ENCODE data around the gene C1QTNF1.
"Not testable (repeated sequence)": the region's sequence is repeated elsewhere in the genome, so short reads cannot be mapped to it uniquely, and the experiment has no call there.

The C1QTNF1 gene

DNA sequence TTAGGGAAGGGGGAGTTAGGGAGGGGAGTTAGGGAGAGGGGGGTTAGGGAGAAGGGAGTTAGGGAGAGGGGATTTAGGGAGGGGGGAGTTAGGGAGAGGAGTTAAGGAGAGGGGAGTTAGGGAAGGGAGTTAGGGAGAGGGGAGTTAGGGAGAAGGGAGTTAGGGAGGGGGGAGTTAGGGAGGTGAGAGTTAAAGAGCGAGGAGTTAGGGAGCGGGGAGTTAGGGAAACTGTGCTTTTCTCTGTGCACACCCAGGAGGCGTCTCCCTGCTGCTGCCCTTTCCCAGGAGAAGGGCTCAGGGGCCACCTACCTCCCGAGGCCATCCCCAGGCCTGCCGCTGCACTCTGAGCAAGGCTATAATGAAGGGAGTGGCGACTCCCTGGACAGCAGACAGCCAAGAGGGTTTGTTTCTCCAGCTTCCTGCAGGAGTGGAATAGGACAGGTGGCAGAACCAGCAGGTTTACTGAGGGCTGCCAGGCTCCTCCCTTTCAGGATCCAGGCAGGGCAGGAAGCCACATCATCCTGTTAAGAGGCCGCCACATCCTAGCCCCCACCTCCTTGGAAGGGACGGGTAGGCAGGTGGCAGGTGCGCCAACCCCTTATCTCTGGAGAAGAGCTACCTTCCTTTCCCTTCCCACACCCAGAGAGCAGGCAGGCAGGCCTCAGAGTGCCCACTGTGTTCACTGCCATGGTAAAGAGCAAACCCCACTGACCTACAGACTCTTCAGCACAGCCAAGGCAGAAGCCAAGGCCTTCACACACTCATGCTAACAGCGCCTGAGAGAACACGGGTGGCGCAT, 18.7 kb upstream of the C1QTNF1 start:
- no peak for DNase-seq (ENCODE audit: low spot score)

DNA sequence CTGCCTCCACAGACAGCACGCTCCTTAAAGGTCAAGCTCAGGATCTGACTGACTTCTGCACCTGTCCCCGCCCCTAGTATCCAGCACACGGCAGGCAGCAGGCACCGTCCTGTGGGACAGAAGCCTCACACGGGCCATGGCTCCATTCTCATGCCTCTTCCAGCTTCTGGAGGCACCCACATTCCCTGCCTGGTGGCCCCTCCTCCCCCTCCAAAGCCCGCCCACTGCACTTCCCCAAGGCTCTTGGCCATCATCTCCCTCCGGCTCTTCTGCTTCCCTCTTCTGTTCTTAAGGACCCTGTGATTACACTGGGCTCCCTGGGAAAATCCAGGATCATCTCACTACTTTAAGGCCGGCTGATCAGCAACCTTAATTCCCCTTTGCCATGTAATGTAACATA, 17.9 kb upstream of the C1QTNF1 start:
- DNase-seq (ENCODE audit: low spot score): no peak

DNA sequence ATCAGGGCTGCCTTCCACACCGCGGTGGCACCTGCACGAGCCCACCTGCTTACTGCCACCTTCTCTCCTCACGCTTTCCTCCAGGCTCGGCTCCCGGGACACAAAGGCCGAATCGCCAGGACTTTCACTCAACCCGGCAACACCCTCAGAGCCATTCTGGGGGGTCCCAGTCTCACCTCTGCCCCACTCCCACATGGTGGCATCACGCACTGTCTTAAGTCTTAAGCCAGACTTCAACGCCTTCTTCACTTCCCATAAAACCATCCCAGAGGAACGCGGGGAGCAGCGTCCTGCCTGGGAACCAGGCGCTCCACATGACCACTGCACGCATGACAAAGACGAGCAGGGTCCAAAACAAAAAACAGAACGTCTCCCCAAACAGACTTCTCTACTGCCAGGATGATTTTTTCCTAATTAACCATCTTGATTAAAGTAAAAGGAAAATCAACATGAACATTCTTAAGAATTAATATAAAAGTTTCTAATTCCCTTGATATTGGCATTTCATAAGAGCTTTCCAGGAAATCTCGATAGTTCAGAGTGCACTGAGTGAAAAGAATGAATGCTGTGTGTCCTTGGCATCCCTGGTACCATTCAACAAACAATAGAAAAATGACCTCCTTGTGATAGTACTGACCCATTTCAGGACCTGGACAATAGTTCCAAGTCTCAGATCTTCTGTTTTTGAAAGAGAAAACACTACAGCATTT, 17.0 kb upstream of the C1QTNF1 start:
- no peak for DNase-seq (ENCODE audit: low spot score)

DNA sequence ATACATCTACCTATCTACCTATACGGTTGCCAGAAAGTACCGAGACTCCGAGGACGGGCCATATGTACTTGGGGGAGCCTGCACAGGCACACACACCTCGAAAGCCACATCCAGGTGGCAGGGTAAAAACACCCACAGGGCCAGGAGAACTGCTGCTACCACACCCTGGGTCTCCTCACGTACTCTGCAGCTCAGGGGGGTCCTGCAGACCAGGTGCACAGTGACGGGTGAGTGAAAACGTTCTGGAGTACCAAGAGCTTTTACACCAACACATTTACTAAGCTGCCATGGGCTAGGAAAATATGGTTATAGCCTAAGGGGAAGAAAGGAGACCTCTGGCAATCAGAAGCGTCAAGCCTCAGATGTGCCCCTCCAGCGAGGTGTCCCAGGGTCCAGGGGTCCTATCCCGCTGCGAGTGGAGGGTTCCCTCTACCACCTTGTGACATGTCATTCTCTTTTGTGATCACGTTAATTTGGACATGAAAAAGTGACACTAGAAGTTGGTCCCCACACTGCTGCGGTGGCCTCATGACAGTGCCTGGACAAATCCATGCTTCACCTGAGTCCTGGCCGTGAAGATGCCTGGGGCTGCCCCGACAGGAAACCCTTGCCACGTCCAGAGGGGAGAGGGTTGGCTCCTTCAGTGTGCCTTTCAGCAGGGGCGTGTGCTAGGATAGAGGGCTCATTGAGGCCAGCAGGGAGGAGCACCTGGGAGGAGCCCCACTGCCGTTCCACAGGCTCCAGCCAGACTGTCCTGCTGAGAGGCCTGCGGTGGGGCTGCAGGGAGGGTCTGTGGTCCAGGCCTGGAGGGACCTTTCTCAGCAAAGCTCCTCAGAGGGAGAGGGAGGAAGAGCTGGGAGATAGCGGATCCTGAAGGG, 16.2 kb upstream of the C1QTNF1 start:
- DNase-seq (ENCODE audit: low spot score): no peak

DNA sequence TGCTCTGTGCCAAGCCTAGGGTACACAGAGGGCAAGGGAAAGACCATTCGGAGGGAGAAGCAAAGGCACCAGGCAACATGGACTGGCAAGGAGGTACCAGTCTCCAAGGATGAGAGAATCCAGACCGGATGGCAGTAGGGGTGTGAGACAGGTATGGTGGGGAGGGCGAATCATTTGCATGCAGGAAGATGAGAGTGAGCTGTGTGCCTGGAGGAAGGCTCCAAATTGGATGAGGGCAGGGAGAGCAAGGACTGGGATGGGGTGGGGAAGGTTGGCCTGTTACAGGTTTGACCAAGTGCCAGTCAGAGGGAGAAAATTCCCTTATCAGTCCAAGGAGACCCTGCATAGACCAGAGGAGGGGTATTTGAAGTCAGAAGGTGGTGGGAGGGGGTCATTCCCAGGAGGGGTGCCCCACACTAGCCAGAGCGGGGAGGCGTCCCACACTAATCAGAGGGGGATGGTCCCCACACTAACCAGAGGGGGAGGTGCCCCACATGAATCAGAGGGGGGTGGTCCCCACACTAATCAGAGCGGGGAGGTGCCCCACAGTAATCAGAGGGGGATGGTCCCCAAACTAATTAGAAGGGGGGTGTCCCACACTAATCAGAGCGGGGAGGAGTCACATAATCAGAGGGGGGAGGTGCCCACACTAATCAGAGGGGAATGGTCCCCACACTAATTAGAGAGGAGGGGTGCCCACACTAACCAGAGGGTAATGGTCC, 15.1 kb upstream of the C1QTNF1 start:
- DNase-seq (ENCODE audit: low spot score): no peak

DNA sequence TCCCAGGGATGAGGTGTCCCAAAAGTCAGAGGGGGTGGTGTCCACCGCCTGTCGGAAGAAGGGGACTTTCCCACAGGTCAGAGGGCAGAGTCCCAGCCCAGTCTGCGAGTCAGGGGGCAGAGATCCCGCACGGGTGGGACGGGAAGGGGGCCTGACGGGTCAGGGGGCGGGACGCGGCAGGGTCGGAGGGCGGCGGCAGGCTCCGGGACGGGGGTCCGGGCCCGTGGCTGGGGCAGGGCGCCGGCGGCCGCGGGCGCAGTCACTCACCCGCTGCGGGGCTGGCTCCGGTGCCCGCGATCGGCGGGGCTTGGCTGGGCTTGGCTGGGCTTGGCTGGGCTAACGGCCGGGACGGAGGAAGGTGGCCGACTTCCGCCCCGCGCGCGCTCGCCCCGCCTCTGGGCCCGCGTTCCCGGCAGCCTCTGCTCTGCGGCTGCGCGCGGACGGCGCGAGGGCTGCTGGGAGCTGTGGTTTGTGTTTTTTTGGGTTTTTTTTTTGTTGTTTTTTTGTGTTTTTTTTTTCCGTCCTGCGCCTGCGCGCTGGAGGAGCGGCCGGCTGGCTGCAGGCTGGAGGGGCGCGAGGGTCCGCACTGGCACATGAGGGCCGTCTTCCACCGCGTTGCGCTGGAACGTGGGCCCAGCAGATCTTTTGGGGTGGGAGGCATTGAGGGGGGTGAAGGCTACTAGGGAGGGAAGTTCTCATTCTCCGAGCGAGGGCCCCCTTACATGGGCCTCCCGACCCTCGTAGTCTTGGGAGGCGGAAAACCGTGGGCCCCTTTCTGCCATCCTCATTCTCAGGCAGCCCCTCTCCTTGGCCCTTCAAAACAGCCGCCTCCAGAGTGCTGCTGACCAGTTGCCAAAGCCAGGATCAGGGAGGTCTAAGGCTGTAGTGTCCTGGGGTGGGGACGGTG, 14.3 kb upstream of the C1QTNF1 start, which contains the start of gene CANT1:
Gene CANT1 (minus strand): TSS at position 368 of the 907 bp plus-strand sequence. CDS start 12,142 bp downstream, outside the sequence.
- peak; percentile 83 for DNase-seq (ENCODE audit: low spot score)

DNA sequence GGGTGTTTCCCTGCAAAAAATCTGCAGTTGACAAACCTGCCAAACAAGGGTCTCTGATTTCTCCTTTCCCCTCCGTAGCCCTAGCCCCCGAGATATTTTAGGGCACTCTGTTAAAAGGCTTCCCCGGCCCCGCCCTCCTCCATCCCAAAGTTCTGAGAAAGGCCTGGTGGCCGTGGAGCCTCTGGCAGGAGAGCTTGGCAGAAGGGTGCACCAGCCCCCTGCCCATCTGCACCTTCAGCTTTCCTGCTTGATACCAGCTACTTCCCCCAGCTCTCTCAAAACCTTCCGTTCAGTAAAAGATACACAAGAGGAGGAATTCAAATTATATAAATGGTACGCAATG, 13.7 kb upstream of the C1QTNF1 start:
- no peak for DNase-seq (ENCODE audit: low spot score)

DNA sequence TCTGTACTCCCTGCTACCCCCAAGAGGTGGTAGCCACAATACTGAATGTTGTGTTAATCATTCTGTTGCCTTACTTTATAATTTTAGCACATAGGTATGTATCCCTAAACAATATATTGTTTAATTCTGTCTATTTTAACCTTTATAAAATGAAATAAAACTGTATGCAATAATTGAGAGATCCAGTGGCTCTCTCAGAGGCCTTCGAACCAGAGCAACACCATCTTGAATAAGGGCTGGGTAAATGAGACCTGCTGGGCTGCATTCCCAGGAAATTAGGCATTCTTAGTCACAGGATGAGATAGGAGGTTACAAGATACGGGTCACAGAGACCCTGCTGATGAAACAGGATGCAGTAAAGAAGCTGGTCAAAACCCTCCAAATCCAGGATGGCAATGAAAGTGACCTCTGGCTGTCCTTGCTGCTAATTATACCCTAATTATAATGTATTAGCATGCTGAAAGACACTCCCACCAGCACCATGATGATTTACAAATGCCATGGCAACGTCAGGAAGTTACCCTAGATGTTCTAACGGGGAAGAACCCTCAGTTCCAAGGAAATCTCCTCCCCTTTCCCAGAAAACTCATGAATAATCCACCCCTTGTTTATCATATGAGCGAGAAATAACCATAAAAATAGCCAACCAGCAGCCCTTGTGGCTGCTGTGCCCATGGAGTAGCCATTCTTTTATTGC, 12.4 kb upstream of the C1QTNF1 start:
- DNase-seq (ENCODE audit: low spot score): no peak

DNA sequence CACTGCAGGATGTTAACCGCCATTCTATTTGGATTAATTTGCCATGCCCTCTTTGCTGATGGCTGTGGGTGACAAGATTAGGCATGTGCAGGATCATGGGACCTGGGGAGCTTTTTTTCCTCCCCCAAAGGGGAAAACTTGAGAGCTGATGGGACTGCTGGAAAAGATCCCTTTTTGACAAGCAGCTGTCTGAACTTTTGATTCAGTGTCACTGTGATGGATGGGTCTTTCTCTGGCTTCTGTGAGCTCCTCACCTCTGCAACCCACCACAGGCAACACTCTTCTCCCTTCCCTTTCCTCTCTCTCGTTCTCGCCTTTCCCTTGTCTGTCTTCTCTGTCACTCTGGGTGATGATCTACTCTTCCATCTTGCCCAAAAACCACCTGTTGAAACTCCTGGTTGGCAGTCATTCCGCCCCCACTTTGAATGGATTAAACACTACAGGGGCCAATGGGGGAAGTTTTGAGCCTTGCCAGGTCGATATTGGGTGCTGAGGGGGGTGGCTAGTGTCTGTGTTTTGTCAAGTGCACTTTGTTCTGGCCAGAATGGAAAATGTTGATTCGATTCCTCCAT, 11.3 kb upstream of the C1QTNF1 start:
- DNase-seq (ENCODE audit: low spot score): no peak

DNA sequence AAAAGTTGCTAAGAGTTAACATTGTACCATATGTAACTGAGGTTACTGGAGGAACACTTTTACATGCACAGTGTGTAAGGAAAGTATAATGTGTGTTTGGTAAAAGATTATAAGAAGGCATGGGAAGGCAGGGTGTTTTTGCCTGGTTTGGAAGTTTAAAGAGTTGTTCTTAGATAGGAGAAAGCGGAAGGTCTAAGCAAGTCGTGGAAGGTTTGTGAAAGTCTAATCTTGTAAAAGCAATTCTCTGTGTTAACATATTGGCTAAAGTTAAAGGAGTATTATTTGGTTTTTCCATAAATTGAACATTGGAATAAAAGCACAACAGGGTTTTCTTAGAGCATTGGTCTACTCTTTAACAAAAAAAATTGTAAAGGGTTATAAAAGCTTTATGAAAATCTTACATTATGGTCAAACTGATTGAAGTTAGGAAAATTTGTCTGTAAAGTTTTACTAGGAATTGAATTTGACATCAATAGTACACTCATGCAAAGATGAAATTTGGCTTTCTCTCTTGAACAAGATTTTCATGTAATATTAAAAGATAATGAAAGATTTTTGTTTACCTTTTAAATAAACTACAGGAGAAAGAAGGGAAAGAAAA, 9.7 kb upstream of the C1QTNF1 start:
- DNase-seq (ENCODE audit: low spot score): no peak

DNA sequence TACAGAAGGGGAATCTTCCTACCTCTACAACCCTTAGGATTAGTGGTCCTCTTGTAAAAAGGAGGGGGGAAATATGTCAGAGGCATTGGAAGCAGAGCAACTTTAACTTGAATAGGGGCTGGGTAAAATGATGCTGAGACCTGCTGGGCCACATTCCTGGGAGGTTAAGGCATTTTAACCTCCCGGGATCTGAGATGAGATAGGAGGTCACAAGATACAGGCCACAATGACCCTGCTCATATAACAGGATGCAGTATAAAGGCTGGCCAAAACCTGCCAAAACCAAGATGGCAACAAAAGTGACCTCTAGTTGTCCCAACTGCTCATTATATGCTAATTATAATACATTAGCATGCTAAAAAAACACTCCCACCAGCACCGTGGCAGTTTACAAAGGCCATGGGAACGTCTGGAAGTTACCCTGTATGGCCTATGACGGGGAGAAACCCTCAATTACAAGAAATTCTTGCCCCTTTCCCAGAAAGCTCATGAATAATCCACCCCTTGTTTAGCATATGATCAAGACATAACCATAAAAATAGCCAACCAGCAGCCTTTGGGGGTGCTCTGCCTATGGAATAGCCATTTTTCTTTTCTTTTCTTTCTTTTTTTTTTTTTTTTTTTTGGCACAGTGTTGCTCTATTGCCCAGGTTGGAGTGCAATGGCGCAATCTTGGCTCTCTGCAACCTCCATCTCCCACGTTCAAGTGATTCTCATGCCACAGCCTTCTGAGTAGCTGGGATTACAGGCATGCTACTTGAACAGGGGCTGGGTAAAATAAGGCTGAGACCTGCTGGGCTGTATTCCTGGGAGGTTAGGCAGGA, 6.2 kb upstream of the C1QTNF1 start:
- DNase-seq (ENCODE audit: low spot score): no peak

DNA sequence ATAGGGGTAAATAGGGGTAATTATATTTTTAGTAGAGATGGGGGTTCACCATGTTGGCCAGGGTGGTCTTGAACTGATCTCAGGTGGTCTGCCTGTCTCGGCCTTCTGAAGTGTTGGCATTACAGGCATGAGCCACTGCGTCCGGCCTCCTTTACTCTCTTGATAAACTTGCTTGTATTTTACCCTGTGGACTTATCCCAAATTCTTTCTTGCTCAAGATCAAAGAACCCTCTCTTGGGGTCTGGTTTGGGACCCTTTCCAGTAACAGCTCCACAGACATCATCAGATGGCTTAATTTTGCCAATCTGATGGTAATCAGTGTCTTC, 5.6 kb upstream of the C1QTNF1 start:
- DNase-seq (ENCODE audit: low spot score): no peak

DNA sequence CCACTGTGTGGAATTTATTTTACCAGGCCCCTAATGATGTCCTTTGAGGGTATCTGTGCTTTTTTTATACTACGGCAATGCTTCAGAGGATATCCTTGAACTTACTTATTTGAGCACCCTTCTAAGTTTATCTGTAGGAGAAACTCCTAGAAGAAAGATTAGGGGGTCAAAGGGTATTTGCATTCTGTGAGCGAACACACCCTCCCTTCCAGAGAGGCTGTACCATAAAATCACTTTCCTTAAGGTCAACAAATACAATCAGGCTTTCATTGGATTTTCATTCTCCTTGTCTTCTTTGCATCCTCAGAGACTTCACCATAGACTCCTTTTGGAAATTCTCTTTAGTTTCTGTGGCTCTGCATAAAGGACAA, 4.7 kb upstream of the C1QTNF1 start:
- DNase-seq (ENCODE audit: low spot score): no peak

DNA sequence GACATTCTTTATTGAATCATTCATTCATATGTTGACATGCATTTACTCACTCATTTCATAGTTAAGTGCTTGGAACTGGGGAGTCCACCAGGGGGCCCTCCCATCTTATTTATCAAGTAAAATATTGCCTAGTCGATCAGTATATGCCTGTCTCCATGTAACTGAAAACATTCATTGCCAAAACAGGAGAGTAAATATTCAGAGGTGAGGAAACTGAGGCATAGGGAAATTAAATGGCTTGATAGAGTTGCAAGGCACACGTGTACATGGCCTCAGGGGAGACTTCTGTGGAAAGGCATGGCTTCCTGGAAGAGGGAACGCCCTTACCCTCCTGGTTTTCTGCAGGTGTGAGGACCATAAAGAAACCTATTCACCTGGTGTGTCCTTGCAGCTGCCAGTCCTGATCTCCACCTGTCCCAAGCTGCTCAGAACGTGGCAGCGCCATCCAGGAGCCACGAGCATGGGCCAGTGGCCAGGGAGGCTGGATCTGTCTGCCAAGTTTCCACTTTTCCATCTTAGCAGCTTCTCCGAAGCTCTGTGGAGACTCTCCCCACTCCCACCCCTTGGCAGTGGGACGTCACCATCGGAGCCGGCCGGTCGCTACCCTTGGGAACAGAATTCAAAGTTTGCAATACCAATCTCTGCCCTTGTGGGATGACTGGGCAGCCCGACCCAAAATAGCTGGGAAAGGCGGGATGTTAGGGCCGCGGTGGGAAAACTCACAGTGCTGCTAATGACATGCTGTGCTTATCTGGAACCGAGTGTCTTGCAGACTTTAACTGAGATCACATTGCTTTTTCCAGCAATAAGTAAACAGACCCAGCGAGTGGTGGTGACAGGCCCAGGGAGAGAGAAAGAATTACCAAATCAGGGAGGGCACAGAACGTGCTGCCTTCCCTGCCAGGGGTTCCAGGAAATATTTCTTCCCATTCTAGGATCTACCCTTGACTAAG, 4.1 kb upstream of the C1QTNF1 start:
- peak; percentile 48 for DNase-seq (ENCODE audit: low spot score)

DNA sequence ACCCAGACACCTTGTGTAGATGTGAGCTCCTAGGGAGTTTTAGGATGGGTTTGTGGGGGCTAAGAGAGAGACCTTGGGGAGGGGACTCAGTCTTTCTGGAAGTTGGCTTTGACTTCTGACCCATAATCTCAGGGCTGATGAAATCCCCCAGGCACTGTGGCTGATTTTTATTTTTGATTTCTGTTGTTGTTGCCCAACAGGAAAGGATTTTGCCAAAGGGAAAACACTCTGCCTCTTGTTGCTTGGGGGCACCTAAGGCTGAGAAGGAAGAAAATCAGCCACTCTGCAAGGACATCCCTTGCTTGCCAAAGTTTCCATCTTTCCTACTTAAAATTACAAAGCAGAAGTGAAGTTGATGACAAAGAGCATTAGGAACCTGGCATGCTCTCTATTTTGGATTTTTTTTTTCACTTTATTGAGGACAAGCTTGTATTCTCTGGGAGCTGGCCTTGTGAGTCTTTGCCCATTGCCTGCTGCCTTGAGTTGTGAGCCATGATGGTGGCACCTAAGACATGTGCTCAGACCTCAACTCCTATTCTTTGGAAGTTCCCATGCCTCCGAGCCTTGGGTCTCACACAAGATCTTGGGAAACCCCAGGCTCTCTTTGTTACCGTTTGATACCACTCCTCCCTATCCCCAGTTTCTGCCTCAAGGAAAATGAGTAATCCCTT, 3.2 kb upstream of the C1QTNF1 start:
- no peak for DNase-seq (ENCODE audit: low spot score)

DNA sequence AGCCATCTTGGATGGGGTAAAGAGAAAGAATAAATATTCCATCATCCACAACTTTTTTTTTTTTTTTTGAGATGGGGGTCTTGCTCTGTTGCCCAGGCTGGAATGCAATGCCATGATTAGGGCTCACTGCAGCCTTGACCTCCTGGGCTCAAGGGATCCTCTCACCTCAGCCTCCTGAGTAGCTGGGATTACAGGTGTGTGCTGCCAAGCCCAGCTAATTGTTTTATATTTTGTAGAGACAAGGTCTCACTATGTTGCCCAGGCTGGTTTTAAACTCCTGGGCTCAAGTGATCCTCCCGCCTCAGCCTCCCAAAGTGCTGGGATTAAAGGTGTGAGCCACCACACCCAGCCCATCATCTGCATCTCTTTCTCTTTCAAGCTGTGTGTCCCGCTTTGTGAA, 2.0 kb upstream of the C1QTNF1 start:
- not testable (repeated sequence) for DNase-seq (ENCODE audit: low spot score)

DNA sequence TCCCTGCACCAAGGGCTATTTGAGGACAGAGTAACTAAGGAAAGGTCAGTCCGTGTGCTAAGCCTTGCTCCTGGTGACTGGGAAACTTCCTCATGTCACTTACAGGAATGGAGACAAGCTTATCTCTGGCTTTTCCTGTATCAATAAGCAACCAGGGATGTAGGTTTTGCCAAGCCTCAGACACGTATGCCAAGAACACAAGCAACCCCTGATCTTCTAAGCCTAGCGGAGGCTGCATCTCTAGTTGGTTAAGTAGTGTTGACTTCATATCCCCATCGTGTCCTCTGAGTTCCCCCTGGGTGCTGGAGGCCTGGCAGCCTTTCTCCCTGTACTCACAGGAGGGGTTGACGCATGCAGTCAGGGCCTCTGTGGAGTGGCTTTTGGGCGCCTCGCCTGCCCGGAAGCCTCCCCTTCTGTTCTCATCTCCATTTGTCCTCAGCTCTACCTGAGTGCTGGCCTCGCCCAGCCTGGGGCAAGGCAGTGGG, 1.4 kb upstream of the C1QTNF1 start:
- DNase-seq (ENCODE audit: low spot score): no peak
